ENCODE data around the gene NPL.

NPL gene

GRCh38 chr1:182816863-182817262 is 27.3 kb downstream of the NPL start:
- no peak for DNase-seq (ENCODE audit: low spot score)

GRCh38 chr1:182817802-182818201 is 28.2 kb downstream of the NPL start:
- DNase-seq (ENCODE audit: low spot score): no peak

- DNase-seq (ENCODE audit: low spot score): no peak
Observed at GRCh38 chr1:182823220-182823619, 33.6 kb downstream of the NPL start.

- no peak for DNase-seq (ENCODE audit: low spot score)
Observed at GRCh38 chr1:182826892-182827291, 37.3 kb downstream of the NPL start.

- DNase-seq (ENCODE audit: low spot score): no peak
Observed at GRCh38 chr1:182829285-182829932, 39.8 kb downstream of the NPL start.

GRCh38 chr1:182833271-182833670 is 43.7 kb downstream of the NPL start:
- no peak for DNase-seq (ENCODE audit: low spot score)

- DNase-seq (ENCODE audit: low spot score): no peak
Observed at GRCh38 chr1:182834326-182834725, 44.8 kb downstream of the NPL start.

- no peak for DNase-seq (ENCODE audit: low spot score)
Observed at GRCh38 chr1:182835806-182836205, 46.2 kb downstream of the NPL start.

- peak; percentile 98 for DNase-seq (ENCODE audit: low spot score)
Observed at GRCh38 chr1:182839209-182840066, 49.9 kb downstream of the NPL start, which contains the start of gene DHX9. TSS of gene DHX9 (plus strand) at chr1:182839347. CDS start at chr1:182842567, 3,220 bp downstream.

GRCh38 chr1:182841368-182841988 is 51.9 kb downstream of the NPL start:
- DNase-seq (ENCODE audit: low spot score): peak; percentile 58

GRCh38 chr1:182842265-182842664 is 52.7 kb downstream of the NPL start:
- DNase-seq (ENCODE audit: low spot score): no peak

- no peak for DNase-seq (ENCODE audit: low spot score)
Observed at GRCh38 chr1:182845379-182845778, 55.8 kb downstream of the NPL start.

- DNase-seq (ENCODE audit: low spot score): no peak
Observed at GRCh38 chr1:182845894-182846293, 56.3 kb downstream of the NPL start.

- DNase-seq (ENCODE audit: low spot score): no peak
Observed at GRCh38 chr1:182847105-182847504, 57.5 kb downstream of the NPL start.

- DNase-seq (ENCODE audit: low spot score): no peak
Observed at GRCh38 chr1:182848736-182849135, 59.2 kb downstream of the NPL start.

GRCh38 chr1:182850319-182850718 is 60.7 kb downstream of the NPL start:
- DNase-seq (ENCODE audit: low spot score): no peak

GRCh38 chr1:182851825-182852224 is 62.3 kb downstream of the NPL start:
- no peak for DNase-seq (ENCODE audit: low spot score)

- DNase-seq (ENCODE audit: low spot score): no peak
Observed at GRCh38 chr1:182855911-182856310, 66.3 kb downstream of the NPL start.

GRCh38 chr1:182857212-182857611 is 67.6 kb downstream of the NPL start:
- no peak for DNase-seq (ENCODE audit: low spot score)

- no peak for DNase-seq (ENCODE audit: low spot score)
Observed at GRCh38 chr1:182860658-182861057, 71.1 kb downstream of the NPL start.

- DNase-seq (ENCODE audit: low spot score): no peak
Observed at GRCh38 chr1:182861994-182862393, 72.4 kb downstream of the NPL start.

GRCh38 chr1:182862827-182863226 is 73.3 kb downstream of the NPL start:
- DNase-seq (ENCODE audit: low spot score): no peak

- DNase-seq (ENCODE audit: low spot score): no peak
Observed at GRCh38 chr1:182863940-182864339, 74.4 kb downstream of the NPL start.
